GM19463 (cell line): Measurements from ENCODE around the gene KRT2.

Source experiments
- ATAC-seq: cut with Tn5 transposase; IDR thresholded peaks from one replicate; pipeline ENCODE4 v1.9.1; 2021; ENCODE audit warnings: mild to moderate bottlenecking, moderate library complexity; ENCODE audit not compliant: unreplicated experiment

Gene KRT2

GRCh38 chr12:52643233-52644077 lies 8.6 kb downstream of the KRT2 start:
- ATAC-seq, result no peak

- ATAC-seq, result no peak
Observed at GRCh38 chr12:52641468-52641867, 10.5 kb downstream of the KRT2 start.

GRCh38 chr12:52637299-52637698 lies 14.7 kb downstream of the KRT2 start:
- ATAC-seq, result no peak

- ATAC-seq, result no peak
Observed at GRCh38 chr12:52636592-52637258, 15.3 kb downstream of the KRT2 start.

- no peak for ATAC-seq
Observed at GRCh38 chr12:52636189-52636588, 15.8 kb downstream of the KRT2 start.

- ATAC-seq, result no peak
Observed at GRCh38 chr12:52634266-52635056, 17.6 kb downstream of the KRT2 start.

GRCh38 chr12:52633383-52633782 lies 18.6 kb downstream of the KRT2 start:
- no peak for ATAC-seq

GRCh38 chr12:52632656-52633055 lies 19.4 kb downstream of the KRT2 start:
- ATAC-seq, result no peak

- no peak for ATAC-seq
Observed at GRCh38 chr12:52631676-52632459, 20.1 kb downstream of the KRT2 start.

- no peak for ATAC-seq
Observed at GRCh38 chr12:52631264-52631663, 20.7 kb downstream of the KRT2 start.

- no peak for ATAC-seq
Observed at GRCh38 chr12:52630599-52631200, 21.3 kb downstream of the KRT2 start.

- ATAC-seq, result no peak
Observed at GRCh38 chr12:52630008-52630500, 22.0 kb downstream of the KRT2 start.

- no peak for ATAC-seq
Observed at GRCh38 chr12:52629281-52630007, 22.6 kb downstream of the KRT2 start.

- no peak for ATAC-seq
Observed at GRCh38 chr12:52628841-52629240, 23.2 kb downstream of the KRT2 start.

- ATAC-seq, result no peak
Observed at GRCh38 chr12:52628111-52628507, 23.9 kb downstream of the KRT2 start.

GRCh38 chr12:52627395-52628110 lies 24.5 kb downstream of the KRT2 start:
- ATAC-seq, result no peak

GRCh38 chr12:52622349-52622748 lies 29.7 kb downstream of the KRT2 start:
- no peak for ATAC-seq

- ATAC-seq, result no peak
Observed at GRCh38 chr12:52618866-52619265, 33.1 kb downstream of the KRT2 start.

GRCh38 chr12:52618216-52618615 lies 33.8 kb downstream of the KRT2 start, which contains the start of gene KRT73:
Gene KRT73, minus strand, starts transcription at chr12:52618559. Its CDS starts 35 bp downstream, at chr12:52618524.
- ATAC-seq, result no peak
